Activated CD8-positive, alpha-beta memory T cell treated with anti-CD3 and anti-CD28 coated beads for 1 hour (primary cell): ENCODE results near the gene LCE2A.
"Not testable (repeated sequence)": the region's sequence is repeated elsewhere in the genome, so short reads cannot be mapped to it uniquely, and the experiment has no call there.

Source experiments
- DNase-seq, 2 donors: peaks; one replicate each; pipeline ENCODE4 v3.0.0-alpha.2; 2020; ENCODE audit warnings: low read depth in 1 of 2; ENCODE audit errors: extremely low read depth in 1 of 2

Gene LCE2A, protein sequence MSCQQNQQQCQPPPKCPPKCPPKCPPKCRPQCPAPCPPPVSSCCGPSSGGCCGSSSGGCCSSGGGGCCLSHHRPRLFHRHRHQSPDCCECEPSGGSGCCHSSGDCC

DNA sequence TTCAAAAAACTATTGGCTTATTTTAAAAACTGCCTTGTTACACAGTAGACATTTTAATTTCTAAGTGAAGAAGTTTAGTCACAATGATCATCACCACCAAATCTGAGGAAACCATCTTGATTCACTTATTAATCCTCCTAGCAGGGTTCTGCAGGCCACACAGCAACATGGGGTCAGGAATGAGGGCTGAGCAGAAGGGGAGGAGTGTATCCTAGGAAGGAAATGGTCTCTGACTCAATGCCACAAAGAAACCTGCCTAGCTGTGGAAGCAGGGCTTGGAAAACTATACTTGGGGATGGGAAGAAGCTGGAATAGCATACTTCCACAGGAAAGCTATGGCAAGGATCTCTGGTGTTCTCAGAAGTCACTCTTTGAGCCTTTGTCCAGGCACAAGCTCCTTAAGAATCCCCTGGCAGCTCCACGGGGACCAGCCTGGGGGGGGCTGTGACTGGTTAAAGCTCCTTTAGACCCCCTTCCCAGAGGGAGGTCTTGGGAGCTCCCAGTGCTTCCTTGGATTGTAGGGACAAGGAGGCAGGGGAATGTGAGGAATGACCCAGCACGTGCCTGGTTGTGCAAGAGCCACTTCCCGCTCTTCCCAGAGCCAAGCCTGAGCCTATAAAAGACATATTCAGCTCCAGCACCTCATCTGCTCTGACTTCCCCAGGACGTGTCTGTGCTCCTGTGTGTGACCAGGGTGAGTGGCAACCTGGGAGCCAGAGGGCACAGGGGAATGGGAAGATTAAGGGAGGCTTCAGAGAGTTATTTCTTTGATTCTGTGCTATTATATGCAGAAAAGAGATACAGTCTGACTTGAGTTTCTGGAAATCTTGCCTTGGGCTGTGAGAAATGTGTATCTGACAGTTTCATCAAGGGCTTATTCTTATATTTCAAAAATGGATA lies at the start of gene LCE2A:
Gene LCE2A (plus strand): TSS at position 645 of the 900 bp plus-strand sequence. CDS start 557 bp downstream, outside the sequence.
- DNase-seq, result no peak

DNA sequence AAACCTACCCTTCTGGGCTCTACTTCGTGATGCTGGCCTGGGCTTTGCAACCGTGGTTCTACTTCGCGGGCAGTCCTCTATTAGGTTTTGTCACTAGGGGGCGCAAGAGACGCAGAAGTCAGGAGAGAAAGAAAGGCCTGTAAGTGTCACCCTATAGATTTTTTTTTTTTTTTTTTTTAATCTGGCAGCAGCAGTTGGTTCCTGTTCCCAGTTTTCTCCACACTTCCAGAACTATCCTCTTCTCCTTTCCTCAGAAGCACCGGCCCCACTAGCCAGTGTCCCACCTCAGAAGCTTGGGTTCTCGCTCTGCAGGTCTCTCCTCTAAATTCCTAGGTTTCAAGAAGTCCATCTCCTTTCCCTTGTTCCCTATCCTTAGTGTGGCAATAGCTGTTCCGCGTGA lies 44.0 kb upstream of the LCE2A start:
- no peak for DNase-seq

DNA sequence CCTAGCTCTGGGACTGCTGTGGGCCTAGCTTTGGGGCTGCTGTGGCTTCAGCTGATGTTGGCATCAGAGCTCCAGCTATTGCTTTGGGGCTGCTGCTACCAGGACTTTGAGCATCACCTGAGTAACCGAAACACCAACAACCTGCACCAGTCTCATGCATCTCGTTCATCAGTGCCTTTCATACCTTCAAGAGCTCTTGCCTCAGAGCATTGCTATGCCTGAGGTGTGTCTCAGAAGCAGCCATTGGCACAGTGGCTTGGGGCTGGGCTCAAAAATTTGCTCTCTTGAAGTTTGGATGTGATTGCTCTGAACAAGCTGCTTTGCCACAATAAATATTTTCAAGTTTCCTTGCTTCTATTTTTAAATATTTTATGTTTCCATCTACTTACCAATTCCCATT lies 41.7 kb upstream of the LCE2A start:
- no peak for DNase-seq

DNA sequence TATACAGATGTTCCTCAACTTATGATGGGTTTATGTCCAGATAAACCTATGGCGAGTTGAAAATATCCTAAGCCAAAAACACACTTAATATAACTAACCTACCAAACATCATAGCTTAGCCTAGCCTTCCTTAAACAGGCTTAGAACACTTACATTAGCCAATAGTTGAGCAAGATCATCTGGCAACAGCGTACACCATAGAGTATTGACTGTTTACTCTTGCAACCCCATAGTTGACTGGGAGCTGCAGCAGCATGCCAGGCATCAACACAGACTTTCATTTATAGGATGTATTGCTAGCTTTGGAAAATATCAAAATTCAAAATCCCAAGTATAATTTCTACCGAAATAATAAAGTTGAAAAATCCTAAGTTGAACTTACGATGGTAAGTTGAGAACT lies 40.5 kb upstream of the LCE2A start:
- DNase-seq, result no peak

DNA sequence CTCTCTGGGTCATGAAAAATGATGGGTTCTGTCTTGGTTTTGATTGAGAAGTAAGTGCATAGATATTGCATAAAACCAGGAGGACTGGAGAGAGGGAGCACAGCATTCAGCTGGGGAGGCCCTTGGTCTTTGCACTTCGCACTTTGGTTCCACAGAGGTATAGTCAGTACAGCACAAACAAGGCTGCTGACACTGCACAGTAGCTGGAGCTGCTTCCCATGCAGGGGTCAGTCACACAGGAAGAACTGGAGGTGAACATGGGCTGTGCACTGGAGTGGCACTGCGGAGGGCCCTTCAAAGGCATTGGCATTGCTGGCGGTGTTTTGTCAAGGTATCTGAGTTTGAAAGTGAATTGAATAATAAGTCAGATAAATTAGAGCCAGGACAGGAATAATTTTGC lies 39.5 kb upstream of the LCE2A start:
- no peak for DNase-seq

DNA sequence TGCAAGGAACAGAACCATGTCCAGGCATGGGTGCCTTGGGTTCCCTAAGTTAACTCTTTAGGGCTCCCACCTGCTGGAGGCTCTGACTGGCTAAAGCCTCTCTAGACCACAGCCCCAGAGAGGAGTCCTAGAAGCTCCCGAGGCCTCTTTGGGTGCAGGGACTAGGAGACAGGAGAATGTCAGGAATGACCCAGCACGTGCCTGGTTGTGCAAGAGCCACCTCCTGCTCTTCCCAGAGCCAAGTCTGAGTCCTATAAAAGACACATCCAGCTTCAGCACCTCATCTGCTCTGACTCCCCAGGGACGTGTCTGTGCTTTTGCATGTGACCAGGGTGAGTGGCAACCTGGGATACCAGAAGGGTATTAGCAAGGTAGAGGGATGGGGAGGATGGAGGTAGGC lies 35.0 kb upstream of the LCE2A start, which contains the start of gene LCE2D:
Gene LCE2D (plus strand): TSS at position 283 of the 400 bp plus-strand sequence. CDS start 726 bp downstream, outside the sequence.
- no peak for DNase-seq

DNA sequence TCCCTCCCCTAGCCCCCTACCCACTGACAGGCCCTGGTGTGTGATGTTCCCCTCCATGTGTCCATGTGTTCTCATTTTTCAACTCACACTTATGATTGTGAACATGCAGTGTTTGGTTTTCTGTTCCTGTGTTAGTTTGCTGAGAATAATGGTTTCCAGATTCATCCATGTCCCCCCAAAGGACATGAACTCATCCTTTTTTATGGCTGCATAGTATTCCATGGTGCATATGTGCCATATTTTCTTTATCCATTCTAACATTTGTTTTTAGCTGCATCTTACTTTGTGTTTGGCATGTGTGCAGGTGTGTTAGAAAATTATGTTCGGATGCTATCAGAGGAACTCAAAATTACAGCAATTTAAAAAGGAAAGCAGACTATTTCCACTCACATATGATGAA lies 32.0 kb upstream of the LCE2A start:
- DNase-seq, result not testable (repeated sequence)

DNA sequence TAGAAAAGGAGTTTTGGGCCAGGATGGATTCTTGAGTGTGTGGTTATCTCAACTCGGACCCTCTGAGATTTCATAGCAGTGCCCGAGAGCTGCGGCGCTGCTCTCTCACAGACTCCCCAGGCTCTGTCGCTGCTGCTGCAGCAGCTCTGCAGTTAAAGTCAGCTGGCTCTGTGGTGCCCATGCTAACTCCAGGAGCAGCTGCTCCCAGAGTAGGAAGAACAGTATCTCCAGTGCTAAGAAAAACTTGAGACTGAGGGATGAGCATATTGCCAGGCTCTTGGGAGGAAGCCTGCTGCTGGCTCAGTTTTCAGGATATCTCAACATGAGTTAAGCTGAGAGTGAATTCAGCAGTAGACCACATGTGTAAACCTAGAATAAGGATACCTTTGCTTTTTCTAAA lies 30.5 kb upstream of the LCE2A start:
- DNase-seq, result no peak

DNA sequence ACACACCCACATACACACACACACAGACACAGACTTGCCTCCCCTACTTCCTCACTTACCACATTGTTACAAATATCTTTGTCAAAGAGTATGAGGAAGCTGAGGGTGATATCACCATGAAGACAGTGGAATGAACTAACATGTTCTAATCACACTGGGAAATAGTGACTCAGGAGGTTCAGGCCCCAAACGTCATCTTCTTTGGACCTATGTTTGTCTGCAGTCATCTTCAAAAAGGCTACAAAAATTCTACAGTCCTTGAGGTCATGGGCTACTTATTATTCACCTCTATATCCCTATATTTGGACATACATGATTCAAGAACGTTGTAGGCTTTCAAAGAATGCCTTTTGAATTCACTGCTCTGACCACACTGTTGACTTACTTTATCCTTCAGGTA lies 25.1 kb upstream of the LCE2A start:
- no peak for DNase-seq

DNA sequence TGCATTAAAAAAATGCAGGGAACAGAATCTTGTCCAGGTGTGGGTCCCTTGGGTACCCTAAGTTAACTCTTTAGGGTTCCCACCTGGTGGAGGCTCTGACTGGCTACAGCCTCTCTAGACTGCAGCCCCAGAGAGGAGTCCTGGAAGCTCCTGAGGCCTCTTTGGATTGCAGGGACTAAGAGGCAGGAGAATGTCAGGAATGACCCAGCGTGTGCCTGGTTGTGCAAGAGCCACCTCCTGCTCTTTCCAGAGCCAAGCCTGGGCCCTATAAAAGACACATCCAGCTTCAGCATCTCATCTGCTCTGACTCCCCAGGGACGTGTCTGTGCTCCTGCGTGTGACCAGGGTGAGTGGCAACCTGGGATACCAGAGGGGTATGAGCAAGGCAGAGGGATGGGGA lies 23.2 kb upstream of the LCE2A start, which contains the start of gene LCE2C:
Gene LCE2C (plus strand): TSS at position 297 of the 400 bp plus-strand sequence. CDS start 737 bp downstream, outside the sequence.
- not testable (repeated sequence) for DNase-seq

DNA sequence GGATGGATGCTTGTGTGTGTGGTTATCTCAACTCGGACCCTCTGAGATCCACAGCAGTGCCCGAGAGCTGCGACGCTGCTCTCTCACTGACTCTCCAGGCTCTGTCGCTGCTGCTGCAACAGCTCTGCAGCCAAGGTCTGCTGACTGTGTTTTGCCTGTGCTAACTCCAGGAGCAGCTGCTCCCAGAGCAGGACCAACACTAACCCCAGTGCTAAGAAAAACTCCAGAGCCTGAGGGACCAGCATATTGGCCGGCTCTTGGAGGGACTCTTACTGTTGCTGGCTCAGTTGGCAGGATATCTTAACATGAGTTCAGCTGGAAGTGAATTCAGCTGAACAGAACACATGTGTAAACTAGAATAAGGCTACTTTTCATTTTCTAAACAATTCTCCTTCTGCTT lies 18.7 kb upstream of the LCE2A start:
- DNase-seq, result no peak

DNA sequence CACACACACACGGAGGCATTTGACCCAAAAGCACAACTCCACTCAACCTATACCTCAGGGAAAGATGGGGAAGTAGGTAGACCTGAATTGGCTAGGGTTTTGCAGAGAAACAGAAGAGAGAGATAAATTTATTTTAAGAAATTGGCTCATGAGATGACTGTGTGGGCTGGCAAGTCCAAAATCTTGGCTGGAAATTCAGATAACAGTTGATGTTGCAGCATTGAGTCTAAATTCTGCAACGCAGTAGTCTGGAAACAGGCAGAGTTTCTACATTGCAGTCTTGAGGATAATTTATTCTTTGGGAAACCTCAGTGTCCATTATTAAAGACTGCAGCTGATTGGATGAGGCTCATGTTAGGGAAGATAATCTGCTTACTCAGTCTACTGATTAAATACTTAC lies 16.5 kb upstream of the LCE2A start:
- no peak for DNase-seq

DNA sequence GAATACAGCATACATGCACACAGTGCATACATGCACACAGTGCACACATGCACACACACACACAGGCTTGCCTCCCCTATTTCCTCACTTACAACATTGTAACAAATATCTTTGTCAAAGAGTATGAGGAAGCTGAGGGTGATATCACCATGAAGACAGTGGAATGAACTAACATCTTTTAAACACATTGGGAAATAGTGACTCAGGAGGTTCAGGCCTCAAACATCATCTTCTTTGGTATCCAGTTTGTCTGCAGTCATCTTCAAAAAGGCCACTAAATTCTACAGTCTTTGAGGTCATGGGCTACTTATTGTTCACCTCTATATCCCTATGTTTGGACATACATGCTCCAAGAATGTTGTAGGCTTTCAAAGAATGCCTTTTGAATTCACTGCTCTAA lies 14.3 kb upstream of the LCE2A start:
- no peak for DNase-seq

DNA sequence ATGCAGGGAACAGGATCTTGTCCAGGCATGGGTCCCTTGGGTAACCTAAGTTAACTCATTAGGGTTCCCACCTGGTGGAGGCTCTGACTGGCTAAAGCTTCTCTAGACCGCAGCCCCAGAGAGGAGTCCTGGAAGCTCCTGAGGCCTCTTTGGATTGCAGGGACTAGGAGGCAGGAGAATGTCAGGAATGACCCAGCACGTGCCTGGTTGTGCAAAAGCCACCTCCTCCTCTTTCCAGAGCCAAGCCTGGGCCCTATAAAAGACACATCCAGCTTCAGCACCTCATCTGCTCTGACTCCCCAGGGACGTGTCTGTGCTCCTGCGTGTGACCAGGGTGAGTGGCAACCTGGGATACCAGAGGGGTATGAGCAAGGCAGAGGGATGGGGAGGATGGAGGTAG lies 12.3 kb upstream of the LCE2A start, which contains the start of gene LCE2B:
Gene LCE2B (plus strand): TSS at position 301 of the 400 bp plus-strand sequence. CDS start 721 bp downstream, outside the sequence.
- DNase-seq, result not testable (repeated sequence)

DNA sequence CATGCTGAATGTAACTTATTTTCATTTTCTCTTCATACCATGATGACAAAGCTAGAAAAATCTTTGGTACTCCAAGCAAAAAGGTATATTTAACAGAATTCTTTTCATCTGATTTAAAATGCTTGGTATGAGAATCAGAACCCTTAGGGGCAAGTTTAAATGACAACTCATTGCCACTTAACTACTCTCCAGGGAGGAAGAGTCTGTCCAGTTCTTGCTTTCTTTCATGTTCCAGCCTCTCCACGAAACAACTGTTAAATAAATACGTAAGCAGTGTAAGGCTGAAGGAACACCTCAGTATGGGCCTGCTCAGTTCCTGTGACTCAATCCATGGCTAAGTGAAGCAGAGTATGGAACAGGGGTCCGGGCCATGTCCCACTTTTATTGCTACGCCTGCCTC lies 1.6 kb downstream of the LCE2A start:
- DNase-seq, result no peak

DNA sequence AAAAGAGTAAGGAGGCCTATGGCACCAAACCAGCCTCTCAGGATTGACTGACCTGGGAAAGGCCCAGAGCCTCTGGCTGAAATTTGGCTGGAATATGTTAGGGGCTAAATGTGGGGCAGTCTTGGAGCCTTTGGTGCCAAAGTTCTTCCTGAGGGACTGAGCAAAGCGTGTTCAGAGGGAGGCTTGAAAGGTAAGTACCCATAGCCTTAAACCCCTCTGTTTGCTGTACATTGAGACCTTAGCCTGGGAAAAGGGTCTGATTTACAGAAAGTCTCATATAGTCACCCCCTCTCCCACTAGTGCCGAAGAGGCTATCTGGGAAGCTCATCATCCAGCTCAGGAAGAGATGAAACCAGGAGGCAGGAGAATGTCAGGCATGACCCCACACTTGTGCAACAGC lies 9.7 kb downstream of the LCE2A start, which contains the start of gene LCE4A:
Gene LCE4A (plus strand): TSS at position 301 of the 400 bp plus-strand sequence. CDS start 916 bp downstream, outside the sequence.
- DNase-seq, result no peak

DNA sequence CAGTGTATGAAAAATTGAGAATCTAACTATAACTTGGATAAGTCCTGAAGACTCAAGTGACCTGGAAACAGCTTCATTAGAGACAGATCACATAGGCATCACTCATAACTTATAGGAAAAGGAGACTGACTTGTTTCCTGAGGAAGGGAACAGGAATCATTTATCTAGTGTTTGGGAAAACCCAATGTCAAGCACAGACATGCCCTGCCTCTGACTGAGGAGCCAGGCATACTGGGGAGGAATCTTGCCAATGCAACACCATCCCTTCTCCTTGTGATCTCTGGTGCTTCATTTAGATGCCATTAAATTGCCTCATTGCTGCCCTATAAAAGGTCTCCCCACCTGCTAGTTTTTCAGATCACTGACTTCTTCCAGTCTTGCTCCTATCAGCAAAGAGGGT lies 20.1 kb downstream of the LCE2A start:
- DNase-seq, result no peak

DNA sequence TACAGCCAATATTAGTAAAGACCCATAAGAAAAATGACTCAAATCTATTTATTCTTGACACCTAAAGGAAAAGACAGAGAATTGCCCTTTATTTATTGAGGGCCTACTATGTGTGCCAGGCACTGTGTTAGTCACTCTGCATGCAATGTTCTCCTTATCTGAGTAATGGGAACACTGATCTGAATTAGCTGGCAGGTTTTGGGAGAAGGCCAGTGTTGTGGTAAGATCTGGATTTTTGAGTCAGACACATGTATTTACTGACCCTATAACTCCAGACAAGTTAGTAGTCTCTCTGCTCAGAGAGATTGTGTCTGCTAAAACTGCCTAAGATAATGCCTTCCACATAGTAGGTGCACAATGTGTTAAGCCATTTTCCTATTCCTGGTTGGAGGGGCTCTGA lies 27.1 kb downstream of the LCE2A start:
- no peak for DNase-seq

DNA sequence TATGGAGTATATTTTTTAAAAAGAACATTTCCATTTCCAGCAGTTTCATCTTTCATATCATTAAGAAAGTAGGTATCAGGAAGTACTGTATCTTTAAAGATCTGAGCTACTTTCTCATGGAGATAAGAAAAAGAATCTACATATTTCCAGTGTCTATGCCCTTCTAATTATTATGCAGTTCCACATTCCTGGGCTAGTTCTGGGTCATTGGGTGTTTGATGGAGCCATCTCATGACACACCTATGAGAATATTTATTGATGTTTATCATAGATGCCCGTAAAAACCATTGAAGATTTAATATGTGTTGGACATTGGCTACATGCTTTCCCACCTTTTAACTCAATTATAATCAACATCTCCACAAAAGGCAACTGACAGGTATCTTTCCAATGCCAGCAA lies 30.8 kb downstream of the LCE2A start:
- DNase-seq, result no peak

DNA sequence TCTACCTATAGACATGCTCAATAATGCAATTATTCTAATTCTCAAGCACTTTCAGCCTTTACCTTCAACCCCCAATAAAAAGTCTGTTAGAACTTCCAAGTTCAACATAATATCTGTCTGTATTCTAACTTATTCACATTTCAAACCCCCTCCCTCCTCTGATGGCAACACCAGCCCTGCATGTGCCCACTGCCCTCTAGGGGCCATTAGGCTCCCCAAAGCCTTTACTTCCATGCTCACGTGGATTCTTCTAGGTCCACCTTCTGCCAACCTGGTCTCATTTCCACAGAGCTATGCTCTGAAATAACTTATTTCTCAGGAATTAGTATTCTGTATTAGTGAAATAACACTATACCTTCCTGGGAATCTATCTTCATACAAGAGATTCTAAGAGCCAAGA lies 37.5 kb downstream of the LCE2A start:
- DNase-seq, result no peak

DNA sequence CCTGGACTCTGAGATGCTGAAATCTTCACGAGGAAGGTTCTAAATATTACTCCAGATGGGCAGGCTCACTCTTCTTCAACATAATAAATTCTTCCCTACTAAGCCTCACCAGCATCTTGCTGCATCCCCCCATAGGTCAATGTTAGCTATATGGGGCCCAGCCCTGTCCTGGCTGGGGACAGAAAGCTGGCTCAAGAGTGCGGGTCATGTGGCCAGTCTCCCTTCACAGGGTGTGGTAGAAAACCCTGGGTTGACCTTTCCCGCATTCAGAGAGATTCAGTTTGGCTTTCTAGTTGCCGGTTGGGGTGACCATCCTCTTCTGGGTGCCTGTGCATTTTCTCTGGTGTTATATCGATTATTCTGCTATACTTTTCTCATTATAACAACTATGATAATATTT lies 39.9 kb downstream of the LCE2A start:
- DNase-seq, result no peak

DNA sequence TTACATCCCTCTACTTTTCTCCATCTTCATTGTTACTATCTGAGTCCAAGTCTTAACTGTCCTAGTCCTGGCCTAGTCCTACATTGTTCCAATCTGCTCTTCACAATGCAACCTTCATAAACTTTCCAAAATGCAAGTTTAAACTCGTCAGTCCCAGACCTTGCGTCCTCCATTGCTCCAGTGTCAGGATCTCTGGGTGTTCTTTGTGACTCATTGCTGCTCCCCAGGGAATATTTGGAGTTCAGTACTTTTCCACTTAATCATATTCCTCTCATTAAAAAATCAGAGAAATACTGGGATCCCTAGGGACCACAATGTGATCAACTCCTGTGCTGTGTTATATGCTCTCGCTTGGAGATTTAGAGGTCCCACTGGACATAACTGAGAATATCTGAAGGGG lies 41.7 kb downstream of the LCE2A start:
- DNase-seq, result no peak
